Central memory CD8-positive, alpha-beta T cell (primary cell): ENCODE results near the gene SYNC.
"Not testable (repeated sequence)": the region's sequence is repeated elsewhere in the genome, so short reads cannot be mapped to it uniquely, and the experiment has no call there.

Source experiments
- ATAC-seq: fragments of 150-1000 bp; cut with Tn5 transposase; replicated peaks from 2 replicates; pipeline ENCODE4 v1.10.0; 2022; ENCODE audit warnings: mild to moderate bottlenecking, moderate FRiP score, moderate number of reproducible peaks; ENCODE audit not compliant: poor library complexity, severe bottlenecking; ENCODE audit errors: extremely low read depth
- DNase-seq, 2 donors: peaks; one replicate each; pipeline ENCODE4 v3.0.0; 2021; ENCODE audit warnings: low spot score in 2 of 2
- H3K27ac Mint-ChIP-seq: one replicate; pipeline ENCODE4 v1.8.0; 2022; ENCODE audit warnings: low read depth, mild to moderate bottlenecking, moderate library complexity, mixed read lengths
- H3K27me3 Mint-ChIP-seq: one replicate; pipeline ENCODE4 v1.8.0; 2022; ENCODE audit warnings: mixed read lengths
- H3K36me3 Mint-ChIP-seq: one replicate; pipeline ENCODE4 v1.8.0; 2022; ENCODE audit warnings: mild to moderate bottlenecking, moderate library complexity, mixed read lengths; ENCODE audit not compliant: insufficient read depth
- H3K4me1 Mint-ChIP-seq: one replicate; pipeline ENCODE4 v1.8.0; 2022; ENCODE audit warnings: mixed read lengths
- H3K4me3 Mint-ChIP-seq: one replicate; pipeline ENCODE4 v1.8.0; 2022; ENCODE audit warnings: mild to moderate bottlenecking, moderate library complexity, mixed read lengths
- H3K9me3 Mint-ChIP-seq: one replicate; pipeline ENCODE4 v1.8.0; 2022; ENCODE audit warnings: mixed read lengths

The SYNC gene

GRCh38 chr1:32639489-32640075, 63.0 kb downstream of the SYNC start:
- peaks cover 24% of the 10 kb centered on the region for H3K4me1 Mint-ChIP-seq
- ATAC-seq (no peak), DNase-seq (no peak)
- no peaks in the 10 kb centered on the region for H3K27me3 Mint-ChIP-seq
- H3K9me3 Mint-ChIP-seq = no peaks in the 10 kb centered on the region
- H3K27ac Mint-ChIP-seq = no peak overlapping the region
- peaks cover 16% of the 10 kb centered on the region for H3K36me3 Mint-ChIP-seq
- no peak overlapping the region for H3K4me3 Mint-ChIP-seq

- H3K36me3 Mint-ChIP-seq = peaks cover 25% of the 10 kb centered on the region
- peaks cover 24% of the 10 kb centered on the region for H3K4me1 Mint-ChIP-seq
- no peaks in the 10 kb centered on the region for H3K27me3 Mint-ChIP-seq
- no peak overlapping the region for H3K4me3 Mint-ChIP-seq
- ATAC-seq (no peak), DNase-seq (no peak)
- no peak overlapping the region for H3K27ac Mint-ChIP-seq
- no peaks in the 10 kb centered on the region for H3K9me3 Mint-ChIP-seq
Observed at GRCh38 chr1:32636914-32637645, 65.5 kb downstream of the SYNC start.

- H3K9me3 Mint-ChIP-seq = no peaks in the 10 kb centered on the region
- no peak for DNase-seq
- H3K36me3 Mint-ChIP-seq = peaks cover 34% of the 10 kb centered on the region
- no peak overlapping the region for H3K4me3 Mint-ChIP-seq
- ATAC-seq = no peak
- H3K4me1 Mint-ChIP-seq = peaks cover 24% of the 10 kb centered on the region
- H3K27ac Mint-ChIP-seq = no peak overlapping the region
- H3K27me3 Mint-ChIP-seq = no peaks in the 10 kb centered on the region
Observed at GRCh38 chr1:32635508-32636277, 66.9 kb downstream of the SYNC start.

- peaks cover 23% of the 10 kb centered on the region for H3K4me1 Mint-ChIP-seq
- H3K27ac Mint-ChIP-seq = no peak overlapping the region
- H3K36me3 Mint-ChIP-seq = peaks cover 34% of the 10 kb centered on the region
- DNase-seq (no peak), ATAC-seq (no peak)
- H3K4me3 Mint-ChIP-seq = no peak overlapping the region
- H3K27me3 Mint-ChIP-seq = no peaks in the 10 kb centered on the region
- H3K9me3 Mint-ChIP-seq = no peaks in the 10 kb centered on the region
Observed at GRCh38 chr1:32632829-32633228, 69.7 kb downstream of the SYNC start.

- H3K36me3 Mint-ChIP-seq = peaks cover 30% of the 10 kb centered on the region
- H3K9me3 Mint-ChIP-seq, H3K27me3 Mint-ChIP-seq, ATAC-seq, H3K27ac Mint-ChIP-seq, H3K4me3 Mint-ChIP-seq, DNase-seq: not testable (repeated sequence)
- peaks cover 13% of the 10 kb centered on the region for H3K4me1 Mint-ChIP-seq
Observed at GRCh38 chr1:32630173-32630572, 72.4 kb downstream of the SYNC start.
